HG03066 (cell line): ENCODE results near the gene PHTF2.
A peak's percentile ranks its signal among the peaks of the same experiment; 100 is the strongest.

Experiments used
- ATAC-seq: cut with Tn5 transposase; IDR thresholded peaks from one replicate; pipeline ENCODE4 v1.9.1; 2021; ENCODE audit warnings: low read depth; ENCODE audit not compliant: unreplicated experiment

The PHTF2 gene

GRCh38 chr7:77791956-77792355 is 6.6 kb upstream of the PHTF2 start:
- no peak for ATAC-seq

GRCh38 chr7:77794000-77794399 is 4.6 kb upstream of the PHTF2 start:
- no peak for ATAC-seq

- ATAC-seq = no peak
These were observed 2.5 kb upstream of the PHTF2 start for GRCh38 chr7:77796109-77796508.

DNA sequence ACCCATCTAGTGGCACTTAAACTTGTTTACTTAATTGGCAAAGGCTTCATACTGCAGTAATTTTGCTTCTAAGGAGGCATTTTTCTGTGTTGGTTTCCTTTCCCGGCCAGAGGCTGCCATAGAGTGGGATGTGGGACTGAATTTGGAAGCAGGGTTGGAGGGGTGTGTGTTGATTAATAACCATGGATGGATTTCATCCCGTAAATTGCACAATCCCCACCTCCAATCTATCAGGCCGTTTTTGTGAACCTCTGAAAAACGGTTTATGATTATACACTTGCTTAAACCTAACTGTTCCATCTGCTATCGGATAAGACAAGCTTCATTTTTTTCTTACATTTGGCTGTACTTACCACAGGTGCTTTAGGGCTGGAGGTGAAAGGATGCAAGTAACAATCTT is 1.6 kb upstream of the PHTF2 start:
- no peak for ATAC-seq

DNA sequence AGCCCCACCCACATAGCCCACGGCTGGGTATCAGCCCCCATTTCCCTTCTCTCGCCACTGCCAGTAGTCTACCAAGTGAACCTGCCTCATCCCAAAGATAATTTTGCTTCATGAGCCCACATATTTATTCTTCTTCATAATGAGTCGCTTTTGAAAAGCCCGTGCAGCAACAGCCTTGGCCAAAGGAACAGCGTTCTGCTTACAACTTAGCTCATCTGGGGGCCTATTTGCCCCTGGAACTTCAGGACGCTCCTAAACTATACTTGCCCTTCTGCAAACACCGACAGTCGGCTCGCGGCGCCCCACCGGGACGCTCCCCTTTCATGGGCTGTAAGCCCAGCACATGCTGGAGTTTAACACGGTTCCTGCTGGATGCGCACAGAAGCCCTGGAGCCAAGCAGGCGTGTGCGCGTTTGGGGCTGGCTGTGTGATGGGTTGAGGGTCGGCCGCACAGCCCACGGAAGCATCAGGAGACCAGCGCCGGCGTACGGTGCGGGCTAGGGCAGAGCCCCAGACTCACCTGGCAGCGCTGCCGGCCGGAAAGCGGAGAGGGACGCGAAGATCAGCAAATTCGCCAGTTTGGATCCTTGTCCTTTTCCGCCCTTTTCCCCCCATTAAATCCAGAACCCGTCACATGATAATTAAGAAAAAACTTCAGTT is 709 bp upstream of the PHTF2 start:
- peak; percentile 26 for ATAC-seq

DNA sequence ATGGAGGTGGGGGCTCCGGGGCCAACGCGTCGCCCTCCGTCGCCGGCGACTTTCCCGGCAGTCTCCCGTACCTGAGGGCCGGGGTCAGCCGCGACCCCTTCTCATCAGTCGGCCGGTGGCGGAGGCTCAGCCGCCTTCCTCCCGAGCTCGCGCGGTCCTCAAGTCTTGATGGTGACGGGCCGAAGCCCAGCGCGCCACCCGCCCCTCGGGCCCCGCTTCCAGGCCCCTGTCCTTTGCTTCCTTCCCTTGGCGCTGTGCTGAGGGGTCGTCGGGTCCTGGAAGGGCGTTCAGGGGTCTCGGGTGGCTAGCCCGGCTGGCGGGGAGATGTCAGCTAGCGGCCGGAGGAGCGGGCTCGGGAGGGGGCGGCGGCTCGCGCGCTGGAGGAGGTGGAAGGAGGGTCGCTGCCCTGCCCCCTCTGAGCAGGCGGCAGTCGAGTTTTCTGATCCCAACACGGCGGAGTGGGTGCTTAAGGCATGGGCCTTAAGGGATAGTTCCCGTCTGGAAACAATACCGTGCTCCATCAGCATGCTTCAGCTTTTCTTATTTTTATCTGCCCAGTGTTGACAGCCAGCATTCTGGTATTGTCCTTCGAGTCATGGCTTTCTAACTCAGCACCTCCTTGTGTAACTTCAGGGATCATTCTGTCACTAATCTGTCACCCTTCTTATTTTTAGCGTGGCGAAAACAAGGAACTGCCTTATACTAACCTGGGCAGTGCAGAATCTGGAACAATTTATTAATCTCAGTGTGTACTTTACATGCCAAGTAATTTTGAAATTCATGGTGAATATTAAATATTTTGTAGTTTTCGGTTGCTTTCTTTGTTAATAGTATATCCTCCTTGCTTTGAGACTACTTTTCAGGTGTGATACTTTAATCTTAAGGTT is 748 bp downstream of the PHTF2 start:
- no peak for ATAC-seq

DNA sequence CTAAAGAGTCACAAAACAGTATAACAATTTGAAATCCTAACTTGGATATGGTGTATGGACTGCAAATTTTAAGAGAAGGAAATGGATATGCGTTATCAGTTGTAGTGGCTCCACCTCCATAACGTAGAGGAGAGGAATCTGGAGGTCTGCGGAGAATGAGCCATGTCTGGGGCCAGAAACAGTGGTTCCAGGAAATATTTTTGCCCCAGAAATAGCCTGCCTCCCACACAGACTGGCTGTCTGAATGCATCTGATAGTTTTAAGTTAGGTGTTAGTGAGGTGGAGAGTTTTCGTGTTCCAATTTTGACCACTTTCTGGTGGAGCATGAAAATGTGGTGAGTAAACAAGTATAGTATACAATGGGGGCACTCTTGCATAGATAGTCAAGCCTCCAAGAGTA is 1.6 kb downstream of the PHTF2 start:
- ATAC-seq = peak; percentile 15

DNA sequence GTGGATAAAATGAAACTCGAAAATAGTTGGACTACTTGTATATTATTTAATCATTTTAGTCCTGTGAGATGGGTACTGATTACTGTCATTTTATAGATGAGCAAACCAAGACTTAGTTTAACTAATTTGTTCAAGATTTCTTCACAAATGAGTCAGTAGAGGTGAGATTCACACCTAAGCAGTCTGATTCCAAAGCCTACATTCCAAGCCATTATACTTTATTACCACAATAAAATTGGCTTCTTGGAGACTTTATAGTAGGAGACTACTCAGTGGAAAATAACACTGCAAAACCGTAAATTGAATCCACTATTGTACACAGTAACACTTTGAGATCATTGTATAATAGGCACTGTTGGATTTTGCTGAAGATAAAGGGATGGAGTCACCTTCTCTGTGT is 2.2 kb downstream of the PHTF2 start:
- ATAC-seq = no peak

DNA sequence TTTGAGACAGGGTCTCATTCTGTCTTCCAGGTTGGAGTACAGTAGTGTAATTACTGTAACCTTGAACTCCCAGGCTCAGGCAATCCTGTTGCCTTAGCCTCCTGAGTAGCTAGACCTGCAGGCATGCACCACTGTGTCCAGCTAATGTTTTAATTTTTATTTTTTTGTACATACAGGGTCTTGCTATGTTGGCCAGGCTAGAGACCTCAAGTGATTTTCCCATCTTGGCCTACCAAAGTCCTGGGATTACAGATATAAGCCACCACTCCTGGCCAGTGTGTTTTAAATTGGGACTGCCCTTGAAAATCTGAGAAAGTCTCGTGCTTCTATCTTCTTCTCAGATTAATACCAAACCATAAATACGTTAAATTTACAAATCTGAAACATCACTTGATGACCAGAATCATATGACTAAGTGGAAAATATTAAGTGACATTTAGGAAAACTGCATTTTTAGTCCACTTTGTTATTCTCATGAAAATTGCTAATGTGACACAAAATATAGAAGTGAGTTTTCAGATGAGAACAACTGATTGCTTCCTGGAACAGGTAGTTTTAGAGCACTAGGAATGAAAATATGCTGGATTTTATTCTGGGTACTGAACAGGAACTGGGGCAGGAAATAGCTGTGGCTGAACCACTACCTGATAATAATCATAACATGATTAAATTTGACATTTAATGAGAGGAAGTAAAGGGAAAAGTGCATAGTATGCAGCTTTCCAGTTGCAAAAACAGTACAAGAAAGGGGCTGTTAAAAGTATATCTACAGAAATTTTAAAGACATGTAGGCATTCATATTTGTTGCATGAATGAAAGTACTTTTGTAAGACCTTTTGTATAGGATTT is 4.2 kb downstream of the PHTF2 start:
- ATAC-seq = no peak

DNA sequence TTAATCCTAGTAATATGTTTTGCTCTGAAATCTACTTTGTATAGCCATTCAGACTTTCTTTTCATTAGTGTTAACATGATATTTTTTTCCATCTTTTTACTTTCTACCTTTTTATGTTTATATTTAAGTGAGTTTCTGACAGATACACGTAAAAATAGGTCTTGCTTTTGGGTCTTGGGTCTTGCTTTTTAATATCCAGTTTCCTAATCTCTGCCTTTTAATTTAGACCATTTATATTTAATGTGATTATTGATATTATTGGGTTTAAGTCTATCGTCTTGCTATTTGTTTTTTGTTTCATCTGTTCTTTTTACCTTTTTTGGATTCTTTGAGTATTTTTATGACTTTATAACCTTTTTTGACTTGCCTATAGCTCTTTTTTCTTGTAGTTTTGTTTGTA is 7.9 kb downstream of the PHTF2 start:
- ATAC-seq = no peak

GRCh38 chr7:77808517-77808916 is 9.9 kb downstream of the PHTF2 start:
- no peak for ATAC-seq

GRCh38 chr7:77811516-77812289 is 13.1 kb downstream of the PHTF2 start:
- no peak for ATAC-seq

- ATAC-seq = no peak
These were observed 13.7 kb downstream of the PHTF2 start for GRCh38 chr7:77812290-77812685.

GRCh38 chr7:77813180-77813579 is 14.6 kb downstream of the PHTF2 start:
- ATAC-seq = no peak

DNA sequence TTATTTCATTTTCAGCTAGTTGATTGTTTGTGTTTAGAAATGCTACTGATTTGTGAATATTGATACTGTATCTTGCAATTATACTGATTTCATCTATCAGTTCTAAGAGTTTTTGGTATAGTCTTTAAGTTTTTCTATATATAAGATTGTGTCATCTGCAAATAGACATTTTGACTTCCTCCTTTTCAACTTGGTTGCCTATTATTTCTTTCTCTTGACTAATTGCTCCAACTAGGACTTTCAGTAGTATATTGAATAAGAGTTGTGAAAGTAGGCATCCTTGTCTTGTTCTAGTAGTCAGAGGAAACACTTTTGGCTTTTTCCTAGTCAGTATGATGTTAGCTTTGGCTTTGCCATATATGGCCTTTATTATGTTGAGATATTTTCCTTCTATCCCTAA is 20.4 kb downstream of the PHTF2 start:
- ATAC-seq = no peak

DNA sequence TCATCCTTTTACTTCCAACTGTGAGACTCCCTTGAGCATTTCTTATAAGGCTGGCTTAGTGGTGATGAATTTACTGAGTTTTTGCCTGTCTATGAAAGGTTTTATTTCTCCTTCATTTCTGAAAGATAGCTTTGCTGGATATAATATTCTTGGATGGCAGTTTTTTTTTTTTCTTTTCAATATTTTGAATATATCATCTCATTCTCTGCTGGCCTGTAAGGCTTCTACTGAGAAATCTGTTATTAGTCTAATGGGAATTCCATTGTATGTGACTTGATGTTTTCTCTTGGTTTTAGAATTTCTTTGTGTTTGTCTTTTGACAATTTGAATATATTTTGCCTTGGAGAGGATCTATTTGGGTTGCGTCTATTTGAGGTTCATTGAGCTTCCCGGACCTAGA is 22.4 kb downstream of the PHTF2 start:
- ATAC-seq = no peak

- ATAC-seq = no peak
These were observed 23.7 kb downstream of the PHTF2 start for GRCh38 chr7:77822269-77822668.

GRCh38 chr7:77823787-77824186 is 25.2 kb downstream of the PHTF2 start:
- peak; percentile 36 for ATAC-seq

DNA sequence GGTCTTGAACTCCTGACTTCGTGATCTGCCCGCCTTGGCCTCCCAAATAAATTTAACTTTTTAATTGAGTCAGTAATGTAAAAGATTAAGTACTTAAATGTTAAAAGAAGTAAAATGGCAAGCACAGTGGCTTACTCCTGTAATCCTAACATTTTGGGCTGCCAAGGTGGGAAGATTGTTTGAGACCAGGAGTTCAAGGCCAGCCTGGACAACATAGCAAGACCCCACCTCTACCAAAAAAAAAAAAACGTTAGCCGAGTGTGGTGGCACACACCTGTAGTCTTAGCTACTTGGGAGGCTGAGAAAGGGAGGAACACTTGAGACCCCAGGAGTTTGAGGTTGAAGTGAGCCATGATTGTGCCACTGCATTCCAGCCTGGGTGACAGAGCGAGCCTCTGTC is 26.1 kb downstream of the PHTF2 start:
- no peak for ATAC-seq

- no peak for ATAC-seq
These were observed 26.6 kb downstream of the PHTF2 start for GRCh38 chr7:77825131-77825530.
